ENCODE measurements around the gene ARHGEF3. TPM values are rescaled to one million over a fixed set of nuclear protein-coding genes. Genes with fewer than 3 reads are reported as not detected.
A peak's percentile ranks its signal among the peaks of the same experiment; 100 is the strongest.

ARHGEF3 gene, protein sequence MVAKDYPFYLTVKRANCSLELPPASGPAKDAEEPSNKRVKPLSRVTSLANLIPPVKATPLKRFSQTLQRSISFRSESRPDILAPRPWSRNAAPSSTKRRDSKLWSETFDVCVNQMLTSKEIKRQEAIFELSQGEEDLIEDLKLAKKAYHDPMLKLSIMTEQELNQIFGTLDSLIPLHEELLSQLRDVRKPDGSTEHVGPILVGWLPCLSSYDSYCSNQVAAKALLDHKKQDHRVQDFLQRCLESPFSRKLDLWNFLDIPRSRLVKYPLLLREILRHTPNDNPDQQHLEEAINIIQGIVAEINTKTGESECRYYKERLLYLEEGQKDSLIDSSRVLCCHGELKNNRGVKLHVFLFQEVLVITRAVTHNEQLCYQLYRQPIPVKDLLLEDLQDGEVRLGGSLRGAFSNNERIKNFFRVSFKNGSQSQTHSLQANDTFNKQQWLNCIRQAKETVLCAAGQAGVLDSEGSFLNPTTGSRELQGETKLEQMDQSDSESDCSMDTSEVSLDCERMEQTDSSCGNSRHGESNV
- total RNA-seq (10 to 100 TPM; 70.2 to 71.0 TPM), total RNA-seq (123 to 145 reads per million in 2 donors)

DNA sequence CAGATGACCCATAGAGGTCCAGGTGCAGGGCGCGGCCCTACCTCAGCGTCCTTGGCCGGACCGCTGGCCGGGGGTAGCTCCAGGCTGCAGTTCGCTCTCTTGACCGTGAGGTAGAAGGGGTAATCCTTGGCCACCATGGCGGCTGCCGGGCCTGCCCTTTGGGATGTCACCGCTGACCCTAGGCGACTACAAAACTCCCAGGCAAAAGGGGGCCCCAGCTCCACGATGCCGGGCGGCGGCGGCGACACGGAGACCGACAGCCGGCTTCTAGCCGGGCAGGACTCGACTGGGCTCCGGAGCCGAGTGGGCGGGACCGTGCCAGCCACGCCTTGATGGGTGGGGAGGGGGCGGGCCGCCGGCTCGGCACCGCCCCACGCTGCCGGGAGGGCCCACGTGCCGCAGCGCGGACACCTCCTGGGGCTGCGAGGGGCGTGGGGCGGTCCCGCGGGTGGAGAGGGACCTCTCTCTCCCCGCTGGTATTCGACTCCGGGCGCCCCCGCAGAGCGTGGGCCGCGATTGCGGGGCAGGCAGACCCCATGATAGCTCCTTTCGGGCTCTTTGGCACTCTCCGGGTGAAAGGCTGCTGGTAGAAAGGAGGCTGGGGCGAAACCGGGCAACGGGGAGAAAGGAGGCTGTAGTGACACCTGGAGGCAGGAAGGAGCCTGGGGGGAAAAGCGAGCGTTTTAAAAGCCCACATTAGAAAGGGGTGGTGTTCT lies at the start of gene ARHGEF3:
TSS of gene ARHGEF3 (minus strand) at position 288 of the 716 bp plus-strand sequence. CDS start at position 137, 151 bp downstream.
- H3K36me3 Mint-ChIP-seq (ENCODE audit: low read depth): peaks cover 4% of the 10 kb centered on the region
- H3K27me3 Mint-ChIP-seq: no peaks in the 10 kb centered on the region
- peak within 1 kb of the TSS; percentile 98 for H3K27ac Mint-ChIP-seq
- peak; percentile 86 for ATAC-seq
- H3K4me3 Mint-ChIP-seq: peak within 1 kb of the TSS; percentile 100
- H3K4me1 Mint-ChIP-seq: peaks cover 32% of the 10 kb centered on the region
- H3K9me3 ChIP-seq (ENCODE audit: control insufficient read depth, low read length, poor library complexity, severe bottlenecking): no peaks in the 10 kb centered on the region
- peak; percentile 69 to 90 (median 87) for DNase-seq

- Mint-ChIP-seq H3K36me3 (ENCODE audit: low read depth) (peaks cover 11% of the 10 kb centered on the region), H3K4me1 (peaks cover 30% of the 10 kb centered on the region), H3K27ac (no peak overlapping the region), H3K4me3 (no peak overlapping the region), H3K27me3 (no peaks in the 10 kb centered on the region)
- ATAC-seq (no peak), DNase-seq (no peak)
- no peaks in the 10 kb centered on the region for H3K9me3 ChIP-seq (ENCODE audit: control insufficient read depth, low read length, poor library complexity, severe bottlenecking)
Observed at GRCh38 chr3:56849698-56850097, 47.9 kb upstream of the ARHGEF3 start.

DNA sequence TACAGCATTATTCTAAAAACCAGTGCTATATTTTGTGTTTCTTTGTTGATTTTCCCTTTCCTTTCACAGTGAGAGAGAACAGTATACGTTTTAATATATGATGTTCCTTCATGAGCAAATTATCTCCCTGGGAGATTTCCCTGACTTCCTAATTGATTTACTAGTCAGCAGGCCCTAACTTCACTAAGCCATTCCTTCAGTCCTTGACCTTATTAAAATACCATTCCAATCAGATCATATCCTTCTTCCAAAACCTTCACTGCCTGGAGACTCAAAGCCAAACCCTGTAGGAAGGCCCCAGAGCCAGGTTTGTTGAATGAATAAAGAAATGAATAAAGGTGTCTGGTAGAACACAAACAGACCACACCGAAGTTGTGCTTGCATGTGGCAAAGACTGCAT lies 43.8 kb upstream of the ARHGEF3 start:
- H3K9me3 ChIP-seq (ENCODE audit: control insufficient read depth, low read length, poor library complexity, severe bottlenecking): no peaks in the 10 kb centered on the region
- DNase-seq (no peak), ATAC-seq (no peak)
- Mint-ChIP-seq H3K36me3 (ENCODE audit: low read depth) (peaks cover 4% of the 10 kb centered on the region), H3K27ac (no peak overlapping the region), H3K4me3 (no peak overlapping the region), H3K27me3 (no peaks in the 10 kb centered on the region), H3K4me1 (peaks cover 22% of the 10 kb centered on the region)

DNA sequence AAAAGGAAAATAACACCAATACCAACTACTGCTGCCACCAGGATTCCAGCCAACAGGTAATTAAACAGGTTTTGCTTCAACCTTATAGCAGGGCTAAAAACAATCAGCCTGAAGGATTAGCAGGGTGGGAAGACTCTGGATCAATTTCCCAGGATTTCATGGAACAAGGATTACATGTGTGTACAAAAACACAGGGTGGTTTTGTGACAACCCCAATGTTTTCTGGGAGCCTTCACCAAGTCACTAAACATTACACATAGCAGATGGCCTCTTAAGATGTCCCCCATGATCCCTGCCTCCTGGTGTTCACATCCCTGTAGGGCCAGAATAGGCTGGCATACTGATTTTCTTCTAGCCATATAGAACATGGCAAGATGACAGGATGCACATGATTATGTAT lies 42.8 kb upstream of the ARHGEF3 start:
- Mint-ChIP-seq H3K4me1 (peaks cover 22% of the 10 kb centered on the region), H3K27me3 (no peaks in the 10 kb centered on the region), H3K27ac (no peak overlapping the region), H3K36me3 (ENCODE audit: low read depth) (peaks cover 4% of the 10 kb centered on the region), H3K4me3 (no peak overlapping the region)
- H3K9me3 ChIP-seq (ENCODE audit: control insufficient read depth, low read length, poor library complexity, severe bottlenecking): no peaks in the 10 kb centered on the region
- no peak for ATAC-seq
- DNase-seq: no peak

- ATAC-seq: no peak
- no peaks in the 10 kb centered on the region for H3K9me3 ChIP-seq (ENCODE audit: control insufficient read depth, low read length, poor library complexity, severe bottlenecking)
- no peak overlapping the region for H3K27ac Mint-ChIP-seq
Observed at GRCh38 chr3:56839784-56840715, 38.3 kb upstream of the ARHGEF3 start.

GRCh38 chr3:56838448-56838847 lies 36.7 kb upstream of the ARHGEF3 start:
- Mint-ChIP-seq H3K36me3 (ENCODE audit: low read depth) (no peaks in the 10 kb centered on the region), H3K27me3 (no peaks in the 10 kb centered on the region), H3K27ac (no peak overlapping the region), H3K4me3 (no peak overlapping the region), H3K4me1 (peaks cover 10% of the 10 kb centered on the region)
- no peak for ATAC-seq
- DNase-seq: no peak
- no peaks in the 10 kb centered on the region for H3K9me3 ChIP-seq (ENCODE audit: control insufficient read depth, low read length, poor library complexity, severe bottlenecking)

More at GRCh38 chr3:56839784-56840715, 38.3 kb upstream of the ARHGEF3 start:
- no peaks in the 10 kb centered on the region for H3K36me3 Mint-ChIP-seq (ENCODE audit: low read depth)
- peaks cover 11% of the 10 kb centered on the region for H3K4me1 Mint-ChIP-seq
- DNase-seq: no peak
- H3K27me3 Mint-ChIP-seq: no peaks in the 10 kb centered on the region
- H3K4me3 Mint-ChIP-seq: no peak overlapping the region

GRCh38 chr3:56837196-56837955 lies 35.6 kb upstream of the ARHGEF3 start:
- H3K27ac Mint-ChIP-seq: no peak overlapping the region
- H3K4me3 Mint-ChIP-seq: no peak overlapping the region
- H3K9me3 ChIP-seq (ENCODE audit: control insufficient read depth, low read length, poor library complexity, severe bottlenecking): no peaks in the 10 kb centered on the region
- peaks cover 13% of the 10 kb centered on the region for H3K4me1 Mint-ChIP-seq
- H3K36me3 Mint-ChIP-seq (ENCODE audit: low read depth): no peaks in the 10 kb centered on the region
- ATAC-seq (no peak), DNase-seq (no peak)
- no peaks in the 10 kb centered on the region for H3K27me3 Mint-ChIP-seq

DNA sequence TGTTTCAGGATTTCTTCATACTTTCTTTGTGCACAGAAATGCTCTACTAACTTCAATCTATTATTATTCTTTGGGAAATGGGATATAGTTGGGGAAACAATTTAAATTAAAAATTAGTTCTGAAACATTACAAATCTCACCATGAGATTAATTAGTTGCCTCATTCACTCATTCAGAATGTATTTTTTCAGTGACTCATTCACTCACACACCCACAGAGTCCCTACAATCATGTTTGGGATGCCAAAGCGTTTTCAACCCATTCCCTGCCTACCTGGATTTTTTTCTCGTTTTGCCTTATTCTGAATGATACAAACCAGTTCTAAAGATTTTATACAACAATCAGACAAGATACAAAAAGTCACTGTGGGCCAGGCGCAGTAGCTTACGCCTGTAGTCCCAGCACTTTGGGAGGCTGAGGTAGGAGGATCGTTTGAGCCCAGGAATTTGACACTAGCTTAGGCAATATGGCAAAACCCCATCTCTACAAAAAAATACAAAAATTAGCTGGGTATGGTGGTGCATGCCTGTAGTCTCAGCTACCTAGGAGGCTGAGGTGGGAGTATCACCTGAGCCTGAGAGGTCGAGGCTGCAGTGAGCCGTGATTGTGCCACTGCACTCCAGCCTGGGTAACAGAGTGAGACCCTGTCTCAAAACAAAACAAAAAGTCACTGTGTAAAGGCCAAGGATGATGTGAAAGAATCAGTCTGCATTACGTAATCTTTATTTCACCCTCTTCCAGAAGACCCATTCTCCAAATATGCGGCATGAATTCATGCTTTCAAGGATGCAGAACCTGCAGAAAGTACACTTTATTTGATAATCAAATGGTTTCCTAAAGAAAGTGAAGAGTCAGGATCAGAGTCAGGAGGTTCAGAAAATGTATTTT lies 34.8 kb upstream of the ARHGEF3 start:
- H3K4me1 Mint-ChIP-seq: peaks cover 15% of the 10 kb centered on the region
- ATAC-seq: no peak
- H3K4me3 Mint-ChIP-seq: no peak overlapping the region
- H3K27me3 Mint-ChIP-seq: no peaks in the 10 kb centered on the region
- H3K36me3 Mint-ChIP-seq (ENCODE audit: low read depth): no peaks in the 10 kb centered on the region
- DNase-seq: no peak
- no peak overlapping the region for H3K27ac Mint-ChIP-seq
- no peaks in the 10 kb centered on the region for H3K9me3 ChIP-seq (ENCODE audit: control insufficient read depth, low read length, poor library complexity, severe bottlenecking)

DNA sequence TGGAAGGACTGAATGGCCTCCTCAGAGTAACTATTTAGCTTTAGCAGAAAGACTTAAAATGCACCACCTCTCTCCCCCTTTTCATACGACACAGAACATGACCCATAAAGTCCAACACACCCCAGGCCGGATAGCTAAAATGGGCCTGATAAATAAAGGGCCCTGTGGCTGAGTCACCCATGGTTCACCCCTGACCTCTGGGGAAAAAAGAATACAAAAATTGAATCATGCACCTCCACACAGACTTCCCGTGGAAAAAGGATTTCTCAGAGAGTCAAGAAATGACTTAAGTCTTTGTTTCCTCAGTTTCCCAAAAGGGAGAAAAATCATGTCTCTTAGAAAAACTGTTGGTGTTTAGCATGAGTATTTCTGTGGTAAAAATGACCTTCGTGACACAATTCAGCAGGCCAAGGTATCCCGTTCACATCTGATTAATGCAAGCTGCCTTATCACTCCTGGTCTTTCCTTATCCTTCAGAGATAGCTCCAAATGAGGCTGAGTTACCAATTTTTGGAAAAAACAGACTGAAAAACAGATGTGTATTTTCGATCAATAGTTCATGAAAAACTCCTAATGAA lies 34.0 kb upstream of the ARHGEF3 start:
- Mint-ChIP-seq H3K4me3 (no peak overlapping the region), H3K4me1 (peaks cover 20% of the 10 kb centered on the region), H3K27me3 (no peaks in the 10 kb centered on the region), H3K36me3 (ENCODE audit: low read depth) (no peaks in the 10 kb centered on the region), H3K27ac (no peak overlapping the region)
- ATAC-seq (no peak), DNase-seq (no peak)
- no peaks in the 10 kb centered on the region for H3K9me3 ChIP-seq (ENCODE audit: control insufficient read depth, low read length, poor library complexity, severe bottlenecking)

DNA sequence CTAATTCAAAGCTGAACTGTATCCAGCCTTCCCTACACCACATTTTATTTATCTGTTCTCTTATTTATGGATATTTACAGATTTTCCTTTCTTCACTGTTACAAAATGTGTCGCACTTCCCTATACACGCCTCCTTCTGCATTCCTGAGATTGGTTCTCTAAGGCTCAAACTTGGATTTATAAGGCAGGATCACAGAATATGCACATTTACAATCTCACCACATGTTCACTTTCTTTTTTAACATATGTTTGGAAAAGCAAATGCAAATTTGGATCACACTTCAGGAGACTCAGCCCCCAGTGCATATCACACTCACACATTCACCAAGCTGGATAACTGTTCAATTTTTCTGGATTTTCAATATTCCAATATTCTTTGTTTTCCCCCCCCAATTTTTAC lies 31.8 kb upstream of the ARHGEF3 start:
- no peaks in the 10 kb centered on the region for H3K27me3 Mint-ChIP-seq
- H3K27ac Mint-ChIP-seq: no peak overlapping the region
- ATAC-seq: no peak
- H3K36me3 Mint-ChIP-seq (ENCODE audit: low read depth): no peaks in the 10 kb centered on the region
- no peaks in the 10 kb centered on the region for H3K9me3 ChIP-seq (ENCODE audit: control insufficient read depth, low read length, poor library complexity, severe bottlenecking)
- H3K4me3 Mint-ChIP-seq: no peak overlapping the region
- DNase-seq: no peak
- peaks cover 28% of the 10 kb centered on the region for H3K4me1 Mint-ChIP-seq

DNA sequence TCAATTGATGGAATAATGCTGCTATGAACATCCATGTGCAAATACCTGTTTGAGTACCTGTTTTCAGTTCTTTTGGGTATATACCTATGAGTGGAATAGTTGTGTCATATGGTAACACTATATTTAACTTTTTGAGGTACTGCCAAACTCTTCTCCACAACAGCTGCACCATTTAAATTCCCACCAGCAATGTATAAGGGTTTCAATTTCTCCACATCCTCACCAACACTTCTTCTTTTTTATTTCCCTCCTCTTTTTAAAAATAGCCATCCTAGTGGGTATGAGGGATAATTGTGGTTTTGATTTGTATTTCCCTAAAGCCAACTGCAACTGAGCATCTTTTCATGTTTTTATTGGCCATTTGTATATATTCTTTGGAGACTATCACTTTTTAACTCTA lies 31.3 kb upstream of the ARHGEF3 start:
- H3K4me3 Mint-ChIP-seq: no peak overlapping the region
- DNase-seq: no peak

More for the DNA sequence above, 31.3 kb upstream of the ARHGEF3 start:
- H3K27me3 Mint-ChIP-seq: no peaks in the 10 kb centered on the region
- peaks cover 25% of the 10 kb centered on the region for H3K4me1 Mint-ChIP-seq
- H3K27ac Mint-ChIP-seq: no peak overlapping the region
- no peaks in the 10 kb centered on the region for H3K36me3 Mint-ChIP-seq (ENCODE audit: low read depth)
- H3K9me3 ChIP-seq (ENCODE audit: control insufficient read depth, low read length, poor library complexity, severe bottlenecking): no peaks in the 10 kb centered on the region
- no peak for ATAC-seq

All from T-helper 17 cell (primary cell).